OCI-LY7 (cell line): ENCODE data around the gene RASIP1.

Experiments
- CTCF ChIP-seq: fragments of 200-600 bp; sonication (generic); conservative IDR thresholded peaks from 2 replicates; pipeline ENCODE4 v1.5.1; 2014; ENCODE audit warnings: mild to moderate bottlenecking, antibody characterized with exemption, low read length, moderate library complexity, mixed read lengths
- EZH2phosphoT487 ChIP-seq: fragments of 200-600 bp; sonication (generic); IDR thresholded peaks from 2 replicates; pipeline ENCODE4 v1.6.1; 2018; ENCODE audit warnings: low read depth, borderline replicate concordance, mild to moderate bottlenecking, mixed run types, antibody characterized with exemption, low read length, moderate library complexity, mixed read lengths

GRCh38 chr19:48779636-48780035 is 39.2 kb upstream of the RASIP1 start:
- TF ChIP-seq CTCF (no peak), EZH2phosphoT487 (no peak)
